Kidney capillary endothelial cell (primary cell): ENCODE data around the gene CEBPA.
"Not testable (repeated sequence)": the region's sequence is repeated elsewhere in the genome, so short reads cannot be mapped to it uniquely, and the experiment has no call there.

Source experiments
- DNase-seq: peaks from one replicate; pipeline ENCODE4 v3.0.0-alpha.2; 2018; ENCODE audit warnings: low spot score

CEBPA gene

GRCh38 chr19:33324628-33325027 is 22.3 kb upstream of the CEBPA start:
- DNase-seq: no peak

GRCh38 chr19:33323093-33323820 is 20.9 kb upstream of the CEBPA start:
- DNase-seq: no peak

GRCh38 chr19:33320636-33321035 is 18.3 kb upstream of the CEBPA start:
- no peak for DNase-seq

GRCh38 chr19:33317991-33318390 is 15.7 kb upstream of the CEBPA start:
- not testable (repeated sequence) for DNase-seq

GRCh38 chr19:33317517-33317916 is 15.2 kb upstream of the CEBPA start:
- DNase-seq: no peak

GRCh38 chr19:33316541-33317264 is 14.4 kb upstream of the CEBPA start:
- DNase-seq: no peak

- not testable (repeated sequence) for DNase-seq
Measured at GRCh38 chr19:33312808-33313207, 10.5 kb upstream of the CEBPA start.

- no peak for DNase-seq
Measured at GRCh38 chr19:33312065-33312464, 9.7 kb upstream of the CEBPA start.

GRCh38 chr19:33311326-33311682 is 9.0 kb upstream of the CEBPA start:
- DNase-seq: no peak

GRCh38 chr19:33310606-33311325 is 8.4 kb upstream of the CEBPA start:
- DNase-seq: no peak

- no peak for DNase-seq
Measured at GRCh38 chr19:33309826-33310225, 7.5 kb upstream of the CEBPA start.

- DNase-seq: no peak
Measured at GRCh38 chr19:33306853-33307792, 4.8 kb upstream of the CEBPA start.

GRCh38 chr19:33306191-33306590 is 3.9 kb upstream of the CEBPA start:
- no peak for DNase-seq

- DNase-seq: no peak
Measured at GRCh38 chr19:33304760-33305647, 2.7 kb upstream of the CEBPA start.

- no peak for DNase-seq
Measured at GRCh38 chr19:33304371-33304759, 2.0 kb upstream of the CEBPA start.

GRCh38 chr19:33303791-33304345 is 1.5 kb upstream of the CEBPA start:
- no peak for DNase-seq

GRCh38 chr19:33302974-33303790 is 848 bp upstream of the CEBPA start:
- DNase-seq: peak; percentile 28

- DNase-seq: no peak
Measured at GRCh38 chr19:33301900-33302174, 497 bp downstream of the CEBPA start.

GRCh38 chr19:33301144-33301899 is 1.0 kb downstream of the CEBPA start:
- DNase-seq: no peak

- DNase-seq: no peak
Measured at GRCh38 chr19:33300894-33301143, 1.5 kb downstream of the CEBPA start.
